Measurements from ENCODE around the gene CD24. TPM values are rescaled to one million over a fixed set of nuclear protein-coding genes. Genes with fewer than 3 reads are reported as not detected.
A peak's percentile ranks its signal among the peaks of the same experiment; 100 is the strongest.
"Not testable (repeated sequence)": the region's sequence is repeated elsewhere in the genome, so short reads cannot be mapped to it uniquely, and the experiment has no call there.

CD24 gene
- total RNA-seq, 2 experiments from 2014 or later: 0.23 TPM; not detected in 1

DNA sequence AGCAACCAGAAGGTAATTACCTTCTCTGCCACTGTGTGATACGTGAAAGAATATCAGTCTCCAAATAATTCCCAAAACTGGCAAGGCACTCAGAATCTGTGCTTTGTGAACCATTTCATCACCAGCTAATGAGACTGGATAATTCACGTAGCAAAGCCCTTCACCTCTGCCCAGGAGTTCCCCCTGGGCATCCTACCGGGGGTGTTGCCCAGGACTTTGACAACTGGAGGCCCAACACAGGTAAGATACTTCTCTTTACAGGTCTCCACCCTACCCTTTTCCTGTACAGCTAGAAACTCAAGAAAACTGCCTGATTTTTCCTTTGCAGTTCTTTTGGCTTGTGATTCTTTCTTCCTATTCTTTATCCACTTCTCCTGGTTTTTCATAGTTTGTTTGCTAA, 2.7 kb upstream of the CD24 start:
- no peak for DNase-seq
- Mint-ChIP-seq H3K36me3 (peaks cover 1% of the 10 kb centered on the region), H3K4me3 (no peak overlapping the region), H3K9me3 (ENCODE audit: low read depth) (no peaks in the 10 kb centered on the region), H3K27ac (no peak overlapping the region), H3K4me1 (peaks cover 10% of the 10 kb centered on the region), H3K27me3 (peaks cover 59% of the 10 kb centered on the region)
- CTCF ChIA-PET: interaction anchor here (0.7 to 2.1 kb wide), 6 partner anchors 9 to 638 kb away, joined by 3 to 7 read pairs (median 4); no protein-coding TSS in a partner anchor
- no peak for ATAC-seq

DNA sequence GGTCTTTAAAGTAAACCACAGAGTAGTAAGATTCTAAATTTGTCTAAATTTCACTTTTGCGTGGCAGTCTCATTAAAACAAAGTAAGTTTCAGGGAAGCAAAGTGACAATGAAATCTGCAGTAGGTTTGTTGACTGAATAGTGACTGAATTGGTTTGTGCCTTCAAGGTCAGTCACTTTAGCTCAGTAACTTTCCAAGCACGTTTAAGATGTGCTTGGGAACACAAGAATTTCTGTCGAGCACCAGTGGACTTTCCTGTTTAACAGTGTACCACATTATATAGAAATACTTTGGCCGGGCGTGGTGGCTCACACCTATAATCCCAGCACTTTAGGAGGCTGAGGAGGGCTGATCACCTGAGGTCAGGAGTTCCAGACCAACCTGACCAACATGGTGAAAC, 1.7 kb upstream of the CD24 start:
- Mint-ChIP-seq H3K4me1 (peaks cover 10% of the 10 kb centered on the region), H3K27ac (no peak overlapping the region), H3K36me3 (peaks cover 1% of the 10 kb centered on the region), H3K4me3 (no peak overlapping the region), H3K9me3 (ENCODE audit: low read depth) (no peaks in the 10 kb centered on the region), H3K27me3 (peaks cover 66% of the 10 kb centered on the region)
- DNase-seq (no peak), ATAC-seq (no peak)
- CTCF ChIA-PET: interaction anchor here (1.0 to 2.1 kb wide), 3 partner anchors 8 to 531 kb away, joined by 3 to 7 read pairs (median 3); no protein-coding TSS in a partner anchor

DNA sequence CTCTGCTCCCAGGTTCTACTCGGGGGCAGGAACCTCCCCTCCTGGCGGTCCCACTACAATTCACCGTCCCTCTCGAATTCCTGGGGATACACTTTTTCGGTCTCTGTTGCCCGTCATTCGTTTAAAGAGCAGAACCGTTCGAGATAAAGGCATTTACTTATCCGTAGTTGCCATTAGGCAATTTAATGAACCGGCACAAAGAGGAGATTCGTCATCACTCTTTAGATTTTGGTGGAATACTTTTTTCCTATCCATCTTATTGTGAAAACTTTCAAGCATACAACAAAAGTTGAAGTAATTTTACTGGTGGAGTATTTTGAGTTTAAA, 1.2 kb upstream of the CD24 start:
- Mint-ChIP-seq H3K4me3 (peak overlapping the region; percentile 50), H3K4me1 (peaks cover 10% of the 10 kb centered on the region), H3K9me3 (ENCODE audit: low read depth) (no peaks in the 10 kb centered on the region), H3K27me3 (peaks cover 63% of the 10 kb centered on the region), H3K27ac (no peak overlapping the region), H3K36me3 (peaks cover 1% of the 10 kb centered on the region)
- ATAC-seq (no peak), DNase-seq (no peak)
- CTCF ChIA-PET: no interaction called here

DNA sequence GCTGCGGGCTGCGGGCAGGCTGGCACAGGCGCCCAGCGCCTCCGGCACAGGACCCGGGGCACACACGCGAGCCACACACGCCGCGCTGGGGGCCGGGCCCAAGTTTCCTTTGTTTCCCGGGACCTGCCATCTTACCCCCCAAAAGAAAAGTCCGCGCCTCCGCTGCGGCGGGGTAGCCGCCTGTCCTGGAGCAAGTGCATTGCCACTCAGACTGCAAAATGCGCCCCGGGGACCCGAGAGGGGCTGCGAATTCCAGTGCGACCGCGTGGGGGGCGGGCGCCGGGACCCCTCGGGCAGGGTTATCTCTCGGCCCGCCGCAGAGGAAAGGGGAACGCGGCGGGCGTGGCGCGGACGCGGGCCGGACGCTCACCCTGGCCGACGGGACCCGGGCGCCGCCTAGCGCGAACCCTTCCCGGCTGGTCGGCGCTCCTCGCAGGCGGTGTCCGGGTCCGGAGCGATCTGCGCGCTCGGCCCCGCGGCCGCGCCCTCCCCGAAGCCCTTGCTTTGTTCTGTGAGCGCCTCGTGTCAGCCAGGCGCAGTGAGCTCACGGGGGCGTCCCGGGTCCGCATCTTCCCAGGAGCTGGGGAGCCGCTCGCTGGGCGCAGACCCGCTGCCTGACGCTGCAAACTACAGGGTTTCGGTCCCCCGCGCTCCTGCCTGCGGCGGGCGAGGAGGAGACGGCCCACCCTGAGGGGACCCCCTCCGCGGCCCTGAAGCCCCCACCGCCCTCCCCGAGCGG, 639 bp upstream of the CD24 start:
- H3K4me1 Mint-ChIP-seq: peaks cover 10% of the 10 kb centered on the region
- H3K27me3 Mint-ChIP-seq: peaks cover 61% of the 10 kb centered on the region
- no peak overlapping the region for H3K27ac Mint-ChIP-seq
- H3K36me3 Mint-ChIP-seq: peaks cover 1% of the 10 kb centered on the region
- no peaks in the 10 kb centered on the region for H3K9me3 Mint-ChIP-seq (ENCODE audit: low read depth)
- ATAC-seq (peak; percentile 50), DNase-seq (no peak)
- peak overlapping the region; percentile 36 for H3K4me3 Mint-ChIP-seq
- CTCF ChIA-PET: no interaction called here

DNA sequence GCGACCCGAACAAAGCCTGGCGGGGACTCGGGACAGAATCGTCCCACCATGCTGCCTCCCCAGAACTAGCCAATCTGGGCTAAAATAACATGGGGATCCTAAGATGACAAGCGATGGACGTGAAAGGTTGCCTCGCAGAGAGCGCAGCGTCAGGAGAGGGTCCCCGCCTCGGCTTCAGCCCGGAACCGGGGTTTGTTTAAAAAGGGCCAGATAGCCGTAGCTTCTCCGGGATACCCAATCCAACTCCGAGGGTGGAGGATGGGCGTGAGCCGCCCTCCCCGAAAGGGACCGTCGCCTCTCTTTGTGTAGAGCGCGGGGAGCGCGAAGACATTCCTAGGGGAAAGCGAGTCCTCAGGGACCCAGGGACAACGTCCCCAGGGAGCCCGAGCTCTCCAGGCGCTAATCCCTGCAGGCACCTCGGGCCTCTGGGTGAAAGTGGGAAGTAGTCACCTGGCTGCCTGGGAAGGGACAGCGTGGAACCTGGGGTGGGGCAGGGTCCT, 643 bp downstream of the CD24 start:
- CTCF ChIA-PET: interaction anchor here (0.9 kb wide), 1 partner anchor 530 kb away, joined by 3 read pairs; no protein-coding TSS in a partner anchor
- peaks cover 63% of the 10 kb centered on the region for H3K27me3 Mint-ChIP-seq
- no peak for ATAC-seq
- no peaks in the 10 kb centered on the region for H3K9me3 Mint-ChIP-seq (ENCODE audit: low read depth)
- H3K36me3 Mint-ChIP-seq: peaks cover 1% of the 10 kb centered on the region
- H3K27ac Mint-ChIP-seq: no peak overlapping the region
- DNase-seq: no peak
- peaks cover 10% of the 10 kb centered on the region for H3K4me1 Mint-ChIP-seq
- peak overlapping the region; percentile 43 for H3K4me3 Mint-ChIP-seq

DNA sequence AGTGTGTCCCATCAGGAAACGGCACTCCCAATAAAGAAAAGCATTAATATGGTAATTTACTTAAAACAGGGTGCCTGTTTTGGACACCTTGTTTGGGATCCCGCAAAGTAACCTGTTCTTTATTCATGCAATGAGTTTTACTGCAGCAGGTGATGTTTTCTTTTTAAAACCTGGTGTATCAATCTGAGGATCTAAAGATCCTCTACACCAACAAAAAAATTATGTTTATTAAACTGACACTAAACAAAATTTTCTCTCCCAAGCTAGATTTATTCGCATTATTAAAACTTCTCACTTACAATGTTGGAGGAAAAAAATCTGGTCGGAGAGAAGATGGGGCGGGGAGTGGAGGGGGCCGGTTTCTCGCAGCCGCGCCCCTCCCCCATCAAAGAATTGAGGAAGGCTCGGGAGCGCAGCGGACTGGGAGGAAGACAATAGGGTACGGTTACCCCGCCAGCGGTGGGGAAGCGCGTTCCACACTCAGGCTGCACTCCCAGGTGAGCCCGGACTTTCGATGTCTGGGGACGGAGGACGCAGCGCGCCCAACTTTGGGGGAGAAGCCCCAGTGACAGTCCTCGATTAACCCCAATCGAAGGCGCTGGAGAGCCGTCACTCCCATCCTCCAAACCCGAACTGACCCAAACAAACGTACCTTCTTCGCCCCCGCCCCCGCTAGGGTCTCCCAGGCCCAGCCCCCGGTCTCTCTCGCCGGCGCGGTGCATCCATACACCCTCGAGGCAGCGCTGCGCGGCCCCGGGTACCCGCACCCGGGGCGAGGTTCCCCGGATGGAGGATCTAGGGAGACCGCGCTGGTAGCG, 1.3 kb downstream of the CD24 start:
- peaks cover 10% of the 10 kb centered on the region for H3K4me1 Mint-ChIP-seq
- no peak for ATAC-seq
- CTCF ChIA-PET: interaction anchor here (0.6 kb wide), 1 partner anchor 54 kb away, joined by 3 read pairs; no protein-coding TSS in a partner anchor

DNA sequence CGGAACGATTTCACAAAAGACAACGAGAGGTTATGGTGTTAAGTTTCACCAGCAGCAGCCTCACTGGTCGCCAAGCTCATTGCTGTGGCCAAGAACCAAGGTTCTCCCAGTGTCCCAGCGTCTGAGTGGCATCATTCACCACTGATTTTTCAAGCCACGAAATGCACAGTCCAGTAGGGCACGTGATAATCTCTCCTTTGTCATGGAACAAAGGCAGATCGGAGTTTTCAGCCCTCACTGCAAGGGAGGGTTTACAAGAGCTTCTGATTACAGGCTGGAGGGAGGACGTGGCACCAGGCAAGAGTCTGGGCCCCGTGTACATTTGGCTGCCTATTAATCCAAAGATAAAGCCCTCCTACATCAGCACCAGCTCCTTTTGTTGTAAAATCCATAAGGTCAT, 2.0 kb downstream of the CD24 start:
- Mint-ChIP-seq H3K4me3 (no peak overlapping the region), H3K36me3 (peaks cover 1% of the 10 kb centered on the region), H3K4me1 (peaks cover 10% of the 10 kb centered on the region), H3K9me3 (ENCODE audit: low read depth) (no peaks in the 10 kb centered on the region), H3K27ac (no peak overlapping the region), H3K27me3 (peaks cover 60% of the 10 kb centered on the region)
- DNase-seq (no peak), ATAC-seq (no peak)
- CTCF ChIA-PET: interaction anchor here (1.2 kb wide), 1 partner anchor 527 kb away, joined by 3 read pairs; no protein-coding TSS in a partner anchor

More for the DNA sequence above, 1.3 kb downstream of the CD24 start:
- H3K36me3 Mint-ChIP-seq: peaks cover 1% of the 10 kb centered on the region
- no peak overlapping the region for H3K27ac Mint-ChIP-seq
- DNase-seq: no peak
- peaks cover 65% of the 10 kb centered on the region for H3K27me3 Mint-ChIP-seq
- H3K9me3 Mint-ChIP-seq (ENCODE audit: low read depth): no peaks in the 10 kb centered on the region
- H3K4me3 Mint-ChIP-seq: peak overlapping the region; percentile 43

DNA sequence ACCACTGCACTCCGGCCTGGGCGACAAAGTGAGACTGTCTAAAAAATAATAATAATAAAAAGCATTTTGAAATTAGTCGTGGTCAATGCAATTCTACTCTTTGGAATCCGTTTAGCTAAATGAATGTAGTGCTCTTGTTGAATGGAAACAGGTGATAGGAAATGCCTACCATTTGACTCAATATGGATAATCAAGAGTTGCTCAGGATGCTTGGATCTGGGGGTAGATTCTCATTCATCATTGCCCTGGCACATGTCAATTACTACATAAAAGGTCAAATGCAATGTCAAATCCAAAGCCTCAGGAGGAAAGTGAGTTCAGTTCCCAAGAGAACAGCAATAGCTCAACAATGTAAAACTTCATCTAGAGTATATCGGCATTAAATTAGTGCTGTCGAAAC, 3.8 kb downstream of the CD24 start:
- CTCF ChIA-PET; H3K9me3 Mint-ChIP-seq (ENCODE audit: low read depth); ATAC-seq; H3K27ac Mint-ChIP-seq; DNase-seq; H3K4me1 Mint-ChIP-seq; H3K36me3 Mint-ChIP-seq; H3K4me3 Mint-ChIP-seq: not testable (repeated sequence)
- peaks cover 47% of the 10 kb centered on the region for H3K27me3 Mint-ChIP-seq

DNA sequence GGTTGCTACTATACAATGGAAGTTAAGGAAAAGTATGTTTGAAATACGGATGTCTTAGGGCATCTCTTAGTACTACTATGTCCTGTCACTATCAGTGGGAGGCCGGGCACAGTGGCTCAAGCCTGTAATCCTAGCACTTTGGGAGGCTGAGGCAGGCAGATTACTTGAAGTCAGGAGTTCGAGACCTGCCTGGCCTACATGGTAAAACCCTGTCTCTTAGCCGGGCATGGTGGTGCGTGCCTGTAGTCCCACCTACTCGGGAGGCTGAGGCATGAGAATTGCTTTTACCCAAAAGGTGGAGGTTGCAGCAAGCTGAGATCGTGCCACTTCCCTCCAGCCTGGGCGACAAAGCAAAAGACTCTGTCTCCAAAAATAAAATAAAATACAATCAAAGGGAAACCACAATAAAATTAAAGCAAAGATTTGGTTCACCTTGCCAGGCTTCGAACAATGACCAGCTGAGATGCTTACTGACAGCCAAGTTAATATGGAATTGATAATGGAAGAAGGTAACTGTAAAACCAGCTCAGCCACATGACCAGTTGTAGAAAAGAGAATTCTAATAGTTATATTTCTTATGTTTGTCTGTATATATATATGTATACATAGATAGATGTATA, 6.5 kb downstream of the CD24 start:
- DNase-seq: no peak
- no peaks in the 10 kb centered on the region for H3K36me3 Mint-ChIP-seq
- H3K4me1 Mint-ChIP-seq: no peaks in the 10 kb centered on the region
- H3K9me3 Mint-ChIP-seq (ENCODE audit: low read depth): no peaks in the 10 kb centered on the region
- H3K4me3 Mint-ChIP-seq: no peak overlapping the region
- ATAC-seq: no peak
- CTCF ChIA-PET: interaction anchor here (0.9 kb wide), 1 partner anchor 9 kb away, joined by 3 read pairs; no protein-coding TSS in a partner anchor
- H3K27ac Mint-ChIP-seq: no peak overlapping the region
- peaks cover 44% of the 10 kb centered on the region for H3K27me3 Mint-ChIP-seq

DNA sequence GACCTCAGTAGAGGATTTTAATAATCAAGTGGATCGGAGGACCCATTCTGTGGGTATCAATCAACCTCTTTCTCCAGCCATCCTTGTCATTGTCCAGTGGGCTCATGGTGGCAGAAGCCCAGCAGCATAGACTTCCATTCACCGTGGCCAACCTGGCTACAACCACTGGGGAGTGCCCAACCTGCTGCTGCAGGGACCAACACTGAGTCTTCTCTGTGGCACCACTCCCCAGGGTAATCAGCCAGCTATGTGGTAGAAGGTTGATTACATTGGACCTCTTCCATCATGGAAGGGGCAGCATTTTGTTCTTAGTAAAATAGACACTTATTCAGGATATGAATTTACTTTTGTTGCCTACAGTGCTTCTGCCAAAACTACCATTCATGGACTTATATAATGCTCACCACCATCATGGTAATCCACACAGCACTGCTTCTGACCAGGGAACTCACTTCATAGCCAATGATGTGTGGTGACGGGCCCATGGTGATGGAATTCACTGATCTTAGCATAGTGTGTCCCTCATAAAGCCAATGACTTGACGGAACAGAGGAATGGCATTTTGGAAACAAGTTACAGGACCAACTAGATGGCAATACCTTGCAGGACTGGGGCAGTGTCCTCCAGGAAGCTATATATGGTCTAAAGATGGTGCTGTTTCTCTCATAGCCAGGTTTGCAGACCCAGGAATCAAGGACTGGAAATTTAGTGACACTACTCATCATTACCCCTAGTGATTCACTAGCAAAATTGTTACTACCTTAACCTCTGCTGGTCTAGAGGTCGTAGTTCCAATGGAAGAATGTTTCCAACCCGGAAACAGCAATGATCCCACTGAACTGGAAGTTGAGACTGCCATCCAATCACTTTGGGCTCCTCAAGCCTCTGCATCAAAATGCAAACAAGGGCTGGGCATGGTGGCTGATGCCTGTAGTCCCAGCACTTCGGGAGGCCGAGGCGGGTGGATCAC, 7.6 kb downstream of the CD24 start:
- Mint-ChIP-seq H3K27ac (no peak overlapping the region), H3K4me3 (no peak overlapping the region), H3K4me1 (no peaks in the 10 kb centered on the region), H3K9me3 (ENCODE audit: low read depth) (no peaks in the 10 kb centered on the region), H3K36me3 (no peaks in the 10 kb centered on the region), H3K27me3 (peaks cover 34% of the 10 kb centered on the region)
- ATAC-seq: no peak
- CTCF ChIA-PET: no interaction called here
- no peak for DNase-seq

DNA sequence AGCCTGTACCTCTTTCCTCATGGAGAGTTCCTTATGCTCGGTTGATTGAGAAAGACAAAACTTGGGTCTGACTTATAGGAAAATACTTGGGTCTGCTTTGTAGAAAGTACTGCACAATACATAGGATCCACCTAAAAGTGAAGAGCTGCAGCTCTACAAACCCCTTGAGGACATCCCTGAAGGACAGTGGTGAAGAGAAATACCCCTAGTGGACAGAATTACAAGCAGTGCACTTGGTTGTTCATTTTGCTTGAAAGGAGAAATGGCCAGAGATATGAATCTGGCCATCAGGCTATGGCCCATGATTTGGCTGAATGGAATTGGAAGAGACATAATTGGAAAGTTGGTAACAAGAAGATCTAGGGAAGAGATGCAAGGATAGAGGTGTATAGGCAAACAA, 8.3 kb downstream of the CD24 start:
- no peak overlapping the region for H3K27ac Mint-ChIP-seq
- no peak overlapping the region for H3K4me3 Mint-ChIP-seq

DNA sequence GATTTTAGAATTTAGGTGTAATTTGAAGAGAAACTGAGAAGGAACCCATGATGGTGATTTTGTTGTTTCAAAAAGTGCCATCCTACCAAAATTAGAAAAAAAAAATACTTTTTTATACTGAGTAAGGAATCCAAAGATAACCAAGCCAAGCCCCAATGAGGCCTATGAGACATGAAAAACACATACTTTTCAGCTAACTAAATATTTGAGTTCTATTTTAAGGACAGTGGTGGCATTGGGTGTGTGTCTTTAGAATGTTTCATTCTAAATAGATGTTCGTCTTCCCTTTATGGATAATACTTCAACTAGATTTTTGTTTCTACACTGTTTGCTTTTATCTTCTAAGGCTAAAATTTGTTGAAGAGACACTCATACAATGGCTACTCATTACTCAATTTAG, 9.6 kb downstream of the CD24 start:
- Mint-ChIP-seq H3K4me3 (no peak overlapping the region), H3K27me3 (peaks cover 34% of the 10 kb centered on the region), H3K27ac (no peak overlapping the region), H3K36me3 (no peaks in the 10 kb centered on the region), H3K9me3 (ENCODE audit: low read depth) (no peaks in the 10 kb centered on the region), H3K4me1 (no peaks in the 10 kb centered on the region)
- DNase-seq (no peak), ATAC-seq (no peak)
- CTCF ChIA-PET: no interaction called here

More for the DNA sequence above, 8.3 kb downstream of the CD24 start:
- ATAC-seq (no peak), DNase-seq (no peak)
- no peaks in the 10 kb centered on the region for H3K36me3 Mint-ChIP-seq
- H3K9me3 Mint-ChIP-seq (ENCODE audit: low read depth): no peaks in the 10 kb centered on the region
- peaks cover 31% of the 10 kb centered on the region for H3K27me3 Mint-ChIP-seq
- no peaks in the 10 kb centered on the region for H3K4me1 Mint-ChIP-seq
- CTCF ChIA-PET: no interaction called here

Data from activated CD8-positive, alpha-beta memory T cell treated with anti-CD3 and anti-CD28 coated beads, Interleukin-2, amount 10 ng/mL, durations not matched to agents 7 days and 5 days (primary cell).